VCaP (cell line): ENCODE data around the gene SCGB3A1.

ENCODE experiments used
- H3K27ac ChIP-seq: fragments of 450-650 bp; 2 replicates; pipeline ENCODE4 v1.5.1; 2017
- TF ChIP-seq, protein P1 (sequence below): fragments of 450-650 bp; conservative IDR thresholded peaks from 2 replicates; pipeline ENCODE4 v1.5.1; 2017; ENCODE audit warnings: mild to moderate bottlenecking, moderate library complexity

The SCGB3A1 gene

DNA sequence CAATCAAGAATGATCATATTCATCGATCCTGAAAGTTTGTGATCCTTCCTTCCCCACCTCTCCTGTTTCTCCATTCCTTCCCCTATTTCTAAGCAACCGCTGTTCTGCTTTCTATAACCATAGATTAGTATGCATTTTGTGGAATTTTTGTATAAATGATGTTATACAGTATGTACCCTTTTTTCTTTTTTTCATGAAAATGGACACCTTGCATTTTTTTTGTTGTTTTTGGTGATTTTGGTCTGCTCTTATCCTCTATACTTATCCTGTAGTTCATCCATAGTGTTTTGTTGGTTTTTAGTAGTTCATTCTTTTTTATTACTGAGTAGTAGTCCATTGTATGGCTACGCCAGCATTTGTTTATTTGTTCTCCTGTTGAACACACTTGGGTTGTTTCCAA is 46.1 kb downstream of the SCGB3A1 start:
- TF ChIP-seq, protein P1, sequence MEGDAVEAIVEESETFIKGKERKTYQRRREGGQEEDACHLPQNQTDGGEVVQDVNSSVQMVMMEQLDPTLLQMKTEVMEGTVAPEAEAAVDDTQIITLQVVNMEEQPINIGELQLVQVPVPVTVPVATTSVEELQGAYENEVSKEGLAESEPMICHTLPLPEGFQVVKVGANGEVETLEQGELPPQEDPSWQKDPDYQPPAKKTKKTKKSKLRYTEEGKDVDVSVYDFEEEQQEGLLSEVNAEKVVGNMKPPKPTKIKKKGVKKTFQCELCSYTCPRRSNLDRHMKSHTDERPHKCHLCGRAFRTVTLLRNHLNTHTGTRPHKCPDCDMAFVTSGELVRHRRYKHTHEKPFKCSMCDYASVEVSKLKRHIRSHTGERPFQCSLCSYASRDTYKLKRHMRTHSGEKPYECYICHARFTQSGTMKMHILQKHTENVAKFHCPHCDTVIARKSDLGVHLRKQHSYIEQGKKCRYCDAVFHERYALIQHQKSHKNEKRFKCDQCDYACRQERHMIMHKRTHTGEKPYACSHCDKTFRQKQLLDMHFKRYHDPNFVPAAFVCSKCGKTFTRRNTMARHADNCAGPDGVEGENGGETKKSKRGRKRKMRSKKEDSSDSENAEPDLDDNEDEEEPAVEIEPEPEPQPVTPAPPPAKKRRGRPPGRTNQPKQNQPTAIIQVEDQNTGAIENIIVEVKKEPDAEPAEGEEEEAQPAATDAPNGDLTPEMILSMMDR, result no peak
- H3K27ac ChIP-seq, result no peak overlapping the region

DNA sequence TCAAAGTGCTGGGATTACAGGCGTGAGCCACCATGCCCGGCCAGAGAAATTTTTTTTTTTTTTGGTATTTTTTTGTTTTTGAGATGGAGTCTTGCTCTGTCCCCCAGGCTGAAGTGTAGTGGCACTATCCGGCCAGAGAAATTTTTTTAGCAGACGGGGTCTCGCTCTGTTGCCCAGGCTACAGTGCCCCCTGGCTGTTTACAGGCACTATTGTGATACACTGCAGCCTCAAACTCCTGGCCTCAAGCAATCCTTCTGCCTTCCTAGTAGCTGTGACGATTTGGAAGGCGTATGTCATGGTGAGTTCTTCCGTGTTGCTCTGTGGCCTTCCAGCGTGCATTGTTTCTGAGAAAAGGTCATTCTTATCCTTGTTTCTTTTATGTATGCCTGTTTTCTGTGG is 49.6 kb downstream of the SCGB3A1 start:
- TF ChIP-seq, protein P1, result peak; percentile 43
- peak overlapping the region; percentile 3; the same call in 1 of the 2 replicates for H3K27ac ChIP-seq
